Measurements from ENCODE around the gene EXOC4.

The EXOC4 gene

DNA sequence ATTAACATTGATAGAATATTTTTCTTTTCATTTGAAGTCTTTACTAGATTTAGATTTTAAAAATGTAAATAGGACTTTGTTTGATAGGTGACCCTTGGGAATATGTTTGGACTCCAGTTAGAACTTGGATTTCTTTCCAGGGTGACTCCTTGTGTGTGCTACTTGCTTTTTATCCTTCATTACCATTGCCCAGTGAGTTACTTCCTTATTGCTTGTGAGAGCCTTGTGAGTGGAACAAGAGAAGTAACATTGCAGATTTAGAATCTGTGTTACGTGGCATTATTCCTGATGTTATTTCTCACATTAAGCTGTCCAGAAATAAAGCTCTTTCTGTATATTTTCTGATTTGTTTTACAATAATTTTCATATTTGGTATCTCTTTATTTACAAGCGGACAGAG lies 746.3 kb downstream of the EXOC4 start:
- H3K27ac ChIP-seq (ENCODE audit: poor library complexity, severe bottlenecking), result no peak overlapping the region
- TF ChIP-seq, protein P1, sequence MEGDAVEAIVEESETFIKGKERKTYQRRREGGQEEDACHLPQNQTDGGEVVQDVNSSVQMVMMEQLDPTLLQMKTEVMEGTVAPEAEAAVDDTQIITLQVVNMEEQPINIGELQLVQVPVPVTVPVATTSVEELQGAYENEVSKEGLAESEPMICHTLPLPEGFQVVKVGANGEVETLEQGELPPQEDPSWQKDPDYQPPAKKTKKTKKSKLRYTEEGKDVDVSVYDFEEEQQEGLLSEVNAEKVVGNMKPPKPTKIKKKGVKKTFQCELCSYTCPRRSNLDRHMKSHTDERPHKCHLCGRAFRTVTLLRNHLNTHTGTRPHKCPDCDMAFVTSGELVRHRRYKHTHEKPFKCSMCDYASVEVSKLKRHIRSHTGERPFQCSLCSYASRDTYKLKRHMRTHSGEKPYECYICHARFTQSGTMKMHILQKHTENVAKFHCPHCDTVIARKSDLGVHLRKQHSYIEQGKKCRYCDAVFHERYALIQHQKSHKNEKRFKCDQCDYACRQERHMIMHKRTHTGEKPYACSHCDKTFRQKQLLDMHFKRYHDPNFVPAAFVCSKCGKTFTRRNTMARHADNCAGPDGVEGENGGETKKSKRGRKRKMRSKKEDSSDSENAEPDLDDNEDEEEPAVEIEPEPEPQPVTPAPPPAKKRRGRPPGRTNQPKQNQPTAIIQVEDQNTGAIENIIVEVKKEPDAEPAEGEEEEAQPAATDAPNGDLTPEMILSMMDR (IDR thresholded peaks at IDR 0.05; ENCODE audit: poor library complexity, severe bottlenecking), result no peak
- no peak for ATAC-seq (ENCODE audit: low read depth)

GRCh38 chr7:134004829-134005505 lies 752.1 kb downstream of the EXOC4 start:
- TF ChIP-seq, protein P1 (IDR thresholded peaks at IDR 0.05; ENCODE audit: poor library complexity, severe bottlenecking), result no peak
- Histone ChIP-seq H3K9me3 (ENCODE audit: severe bottlenecking) (no peaks in the 10 kb centered on the region), H3K4me1 (ENCODE audit: insufficient read depth, poor library complexity, severe bottlenecking) (no peaks in the 10 kb centered on the region), H3K27me3 (ENCODE audit: insufficient read depth, poor library complexity, severe bottlenecking) (no peaks in the 10 kb centered on the region), H3K4me3 (ENCODE audit: severe bottlenecking) (no peak overlapping the region), H3K27ac (ENCODE audit: poor library complexity, severe bottlenecking) (no peak overlapping the region), H3K36me3 (ENCODE audit: low read depth) (no peaks in the 10 kb centered on the region; the same call in 1 of the 2 replicates)
- no peak for ATAC-seq (ENCODE audit: low read depth)
- no peak for DNase-seq (ENCODE audit: low spot score)

More for the DNA sequence above, 746.3 kb downstream of the EXOC4 start:
- Histone ChIP-seq H3K27me3 (ENCODE audit: insufficient read depth, poor library complexity, severe bottlenecking) (no peaks in the 10 kb centered on the region), H3K36me3 (ENCODE audit: low read depth) (no peaks in the 10 kb centered on the region), H3K4me1 (ENCODE audit: insufficient read depth, poor library complexity, severe bottlenecking) (no peaks in the 10 kb centered on the region), H3K9me3 (ENCODE audit: severe bottlenecking) (no peaks in the 10 kb centered on the region), H3K4me3 (ENCODE audit: severe bottlenecking) (no peak overlapping the region)
- no peak for DNase-seq (ENCODE audit: low spot score)

DNA sequence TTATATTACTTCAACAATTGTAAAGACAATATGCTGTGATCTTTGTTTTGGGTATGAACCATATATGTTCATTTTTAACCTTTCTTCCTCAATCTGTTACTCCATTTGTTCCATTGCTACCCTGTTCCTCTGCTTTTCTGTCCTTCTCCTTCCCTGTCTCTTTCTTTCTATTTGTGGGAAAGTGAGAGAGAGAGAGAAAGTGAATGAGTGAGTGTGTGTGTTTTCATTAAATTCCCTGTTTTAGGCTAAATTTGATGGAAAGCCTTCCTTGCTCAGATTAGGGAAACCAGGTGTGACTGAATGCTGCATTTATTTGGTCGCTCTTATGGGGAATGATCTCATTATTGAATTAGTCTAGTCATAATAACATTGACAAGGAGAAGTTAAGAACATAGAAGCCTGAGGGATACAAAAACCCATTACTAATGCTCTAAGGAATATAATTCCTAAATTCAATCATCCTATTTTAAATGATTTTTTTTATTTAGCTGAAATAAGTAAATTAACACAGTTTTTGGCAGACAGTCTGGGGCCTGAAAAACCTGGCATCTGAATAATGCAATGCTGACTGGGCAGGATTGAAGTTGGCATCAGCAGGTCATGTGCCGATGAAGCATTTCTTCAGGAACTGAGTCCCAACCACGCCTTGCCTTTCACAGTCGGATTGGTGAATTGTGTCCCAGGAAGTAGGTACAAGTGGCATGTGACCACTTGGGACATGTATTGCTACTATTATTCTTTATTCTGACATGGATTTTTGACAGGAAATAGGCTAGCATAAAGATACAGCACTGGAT lies 756.6 kb downstream of the EXOC4 start:
- Histone ChIP-seq H3K9me3 (ENCODE audit: severe bottlenecking) (no peaks in the 10 kb centered on the region), H3K4me3 (ENCODE audit: severe bottlenecking) (no peak overlapping the region), H3K27ac (ENCODE audit: poor library complexity, severe bottlenecking) (no peak overlapping the region), H3K4me1 (ENCODE audit: insufficient read depth, poor library complexity, severe bottlenecking) (no peaks in the 10 kb centered on the region), H3K36me3 (ENCODE audit: low read depth) (no peaks in the 10 kb centered on the region; the same call in 1 of the 2 replicates), H3K27me3 (ENCODE audit: insufficient read depth, poor library complexity, severe bottlenecking) (no peaks in the 10 kb centered on the region)
- TF ChIP-seq, protein P1 (IDR thresholded peaks at IDR 0.05; ENCODE audit: poor library complexity, severe bottlenecking), result no peak
- DNase-seq (ENCODE audit: low spot score) (no peak), ATAC-seq (ENCODE audit: low read depth) (no peak)

GRCh38 chr7:134013249-134013648 lies 760.4 kb downstream of the EXOC4 start:
- Histone ChIP-seq H3K4me3 (ENCODE audit: severe bottlenecking) (no peak overlapping the region), H3K36me3 (ENCODE audit: low read depth) (no peaks in the 10 kb centered on the region; the same call in 1 of the 2 replicates), H3K27me3 (ENCODE audit: insufficient read depth, poor library complexity, severe bottlenecking) (no peaks in the 10 kb centered on the region), H3K9me3 (ENCODE audit: severe bottlenecking) (no peaks in the 10 kb centered on the region), H3K4me1 (ENCODE audit: insufficient read depth, poor library complexity, severe bottlenecking) (no peaks in the 10 kb centered on the region), H3K27ac (ENCODE audit: poor library complexity, severe bottlenecking) (no peak overlapping the region)
- TF ChIP-seq, protein P1 (IDR thresholded peaks at IDR 0.05; ENCODE audit: poor library complexity, severe bottlenecking), result no peak
- ATAC-seq (ENCODE audit: low read depth), result no peak
- DNase-seq (ENCODE audit: low spot score), result no peak

Data from RWPE2 (cell line).